HG03108 (cell line): Measurements from ENCODE around the gene POPDC3.

ENCODE experiments used
- ATAC-seq: cut with Tn5 transposase; IDR thresholded peaks from one replicate; pipeline ENCODE4 v1.9.1; 2021; ENCODE audit warnings: moderate library complexity; ENCODE audit not compliant: unreplicated experiment

The POPDC3 gene

GRCh38 chr6:105153676-105154075, 26.1 kb downstream of the POPDC3 start:
- no peak for ATAC-seq

GRCh38 chr6:105152880-105153279, 26.9 kb downstream of the POPDC3 start:
- no peak for ATAC-seq

GRCh38 chr6:105151644-105152043, 28.2 kb downstream of the POPDC3 start:
- ATAC-seq, result no peak

GRCh38 chr6:105138141-105138540, 41.7 kb downstream of the POPDC3 start:
- ATAC-seq, result no peak

- ATAC-seq, result no peak
These were observed 42.4 kb downstream of the POPDC3 start for GRCh38 chr6:105137388-105137787.

GRCh38 chr6:105136431-105137350, 43.1 kb downstream of the POPDC3 start:
- ATAC-seq, result peak; percentile 48

- no peak for ATAC-seq
These were observed 43.8 kb downstream of the POPDC3 start for GRCh38 chr6:105135907-105136430.

- ATAC-seq, result no peak
These were observed 44.8 kb downstream of the POPDC3 start for GRCh38 chr6:105135056-105135455.

GRCh38 chr6:105122717-105123116, 57.1 kb downstream of the POPDC3 start:
- no peak for ATAC-seq

GRCh38 chr6:105121981-105122380, 57.8 kb downstream of the POPDC3 start:
- ATAC-seq, result no peak

GRCh38 chr6:105120570-105120969, 59.2 kb downstream of the POPDC3 start:
- no peak for ATAC-seq

- ATAC-seq, result no peak
These were observed 63.7 kb downstream of the POPDC3 start for GRCh38 chr6:105116150-105116549.

GRCh38 chr6:105113422-105113821, 66.4 kb downstream of the POPDC3 start:
- ATAC-seq, result no peak

- ATAC-seq, result no peak
These were observed 67.2 kb downstream of the POPDC3 start for GRCh38 chr6:105112577-105112976.

GRCh38 chr6:105111871-105112270, 67.9 kb downstream of the POPDC3 start:
- no peak for ATAC-seq

GRCh38 chr6:105111105-105111504, 68.7 kb downstream of the POPDC3 start:
- ATAC-seq, result no peak

- ATAC-seq, result no peak
These were observed 69.6 kb downstream of the POPDC3 start for GRCh38 chr6:105109955-105110895.

- ATAC-seq, result no peak
These were observed 71.1 kb downstream of the POPDC3 start for GRCh38 chr6:105108631-105109262.
